GM18505 (cell line): ENCODE results near the gene RASAL1.
A peak's percentile ranks its signal among the peaks of the same experiment; 100 is the strongest.

Experiments used
- ATAC-seq: cut with Tn5 transposase; IDR thresholded peaks from one replicate; pipeline ENCODE4 v1.9.1; 2021; ENCODE audit not compliant: unreplicated experiment
- POLR2A ChIP-seq: IDR thresholded peaks from 4 replicates; pipeline ENCODE4 v1.6.1; 2011; ENCODE audit warnings: borderline replicate concordance; ENCODE audit not compliant: insufficient read depth, insufficient read length; ENCODE audit errors: extremely low read depth

RASAL1 gene, protein sequence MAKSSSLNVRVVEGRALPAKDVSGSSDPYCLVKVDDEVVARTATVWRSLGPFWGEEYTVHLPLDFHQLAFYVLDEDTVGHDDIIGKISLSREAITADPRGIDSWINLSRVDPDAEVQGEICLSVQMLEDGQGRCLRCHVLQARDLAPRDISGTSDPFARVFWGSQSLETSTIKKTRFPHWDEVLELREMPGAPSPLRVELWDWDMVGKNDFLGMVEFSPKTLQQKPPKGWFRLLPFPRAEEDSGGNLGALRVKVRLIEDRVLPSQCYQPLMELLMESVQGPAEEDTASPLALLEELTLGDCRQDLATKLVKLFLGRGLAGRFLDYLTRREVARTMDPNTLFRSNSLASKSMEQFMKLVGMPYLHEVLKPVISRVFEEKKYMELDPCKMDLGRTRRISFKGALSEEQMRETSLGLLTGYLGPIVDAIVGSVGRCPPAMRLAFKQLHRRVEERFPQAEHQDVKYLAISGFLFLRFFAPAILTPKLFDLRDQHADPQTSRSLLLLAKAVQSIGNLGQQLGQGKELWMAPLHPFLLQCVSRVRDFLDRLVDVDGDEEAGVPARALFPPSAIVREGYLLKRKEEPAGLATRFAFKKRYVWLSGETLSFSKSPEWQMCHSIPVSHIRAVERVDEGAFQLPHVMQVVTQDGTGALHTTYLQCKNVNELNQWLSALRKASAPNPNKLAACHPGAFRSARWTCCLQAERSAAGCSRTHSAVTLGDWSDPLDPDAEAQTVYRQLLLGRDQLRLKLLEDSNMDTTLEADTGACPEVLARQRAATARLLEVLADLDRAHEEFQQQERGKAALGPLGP

DNA sequence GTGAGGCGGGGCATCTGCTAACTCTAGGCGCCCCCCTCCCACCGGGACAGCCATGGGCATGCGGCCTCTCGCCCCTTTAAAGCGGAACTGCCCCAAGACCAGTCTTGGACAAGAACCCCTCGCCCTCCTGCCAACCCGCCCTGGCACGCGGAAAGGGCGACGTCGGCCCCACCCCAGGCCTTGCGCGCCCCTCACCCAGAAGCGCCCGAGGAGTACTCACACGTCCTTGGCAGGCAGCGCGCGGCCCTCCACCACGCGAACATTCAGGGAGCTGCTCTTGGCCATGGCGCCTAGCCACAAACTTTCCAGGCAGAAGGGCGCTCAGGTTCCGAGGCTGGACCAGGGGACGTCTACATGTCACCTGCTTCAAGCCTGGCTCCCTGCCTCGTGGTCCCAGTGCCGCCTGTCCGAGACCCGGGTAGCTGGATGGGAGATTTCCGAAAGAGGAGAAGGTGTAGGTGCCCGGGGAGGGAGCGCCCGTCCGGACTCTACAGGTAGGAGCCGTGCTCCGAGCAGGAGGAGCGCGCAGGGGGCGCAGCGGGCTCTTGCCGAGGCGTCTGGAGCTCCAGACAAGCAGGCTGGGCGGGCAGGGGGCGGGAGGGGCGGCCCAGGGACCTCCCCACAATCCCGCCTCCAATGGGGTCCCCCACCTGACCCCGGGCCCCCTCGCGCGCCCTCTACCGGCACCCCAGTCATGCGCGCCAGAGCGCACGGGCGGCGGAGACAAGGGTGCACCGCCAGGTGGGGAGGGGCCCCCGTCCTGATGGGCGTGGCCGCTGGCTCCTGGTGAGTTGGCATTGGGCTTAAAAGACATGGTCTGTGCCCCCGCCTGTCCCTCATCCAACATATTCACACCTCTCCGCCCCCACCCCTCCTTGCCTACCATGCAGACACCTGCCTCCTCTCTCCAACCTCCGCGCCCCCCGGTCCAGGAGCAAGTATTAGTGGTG is at the start of gene RASAL1:
Gene RASAL1 (minus strand): TSS at position 584 of the 950 bp plus-strand sequence. CDS start 299 bp downstream, at position 285.
- no peak for ATAC-seq
- no peak for TF ChIP-seq POLR2A

DNA sequence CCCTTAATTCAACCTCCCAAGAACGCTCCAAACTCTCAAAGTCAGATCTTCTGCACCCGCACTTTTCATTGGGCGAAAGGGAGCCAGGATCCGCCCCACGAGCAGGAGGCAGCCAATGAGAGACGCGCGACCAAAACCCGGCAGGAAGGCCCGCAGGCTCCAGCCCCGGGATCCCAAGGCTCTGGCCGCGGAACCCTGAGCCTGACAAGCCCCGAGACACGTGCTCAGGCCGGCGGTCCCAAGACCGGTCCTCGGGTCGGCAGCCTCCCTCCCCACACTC is 49.3 kb upstream of the RASAL1 start:
- no peak for TF ChIP-seq POLR2A

DNA sequence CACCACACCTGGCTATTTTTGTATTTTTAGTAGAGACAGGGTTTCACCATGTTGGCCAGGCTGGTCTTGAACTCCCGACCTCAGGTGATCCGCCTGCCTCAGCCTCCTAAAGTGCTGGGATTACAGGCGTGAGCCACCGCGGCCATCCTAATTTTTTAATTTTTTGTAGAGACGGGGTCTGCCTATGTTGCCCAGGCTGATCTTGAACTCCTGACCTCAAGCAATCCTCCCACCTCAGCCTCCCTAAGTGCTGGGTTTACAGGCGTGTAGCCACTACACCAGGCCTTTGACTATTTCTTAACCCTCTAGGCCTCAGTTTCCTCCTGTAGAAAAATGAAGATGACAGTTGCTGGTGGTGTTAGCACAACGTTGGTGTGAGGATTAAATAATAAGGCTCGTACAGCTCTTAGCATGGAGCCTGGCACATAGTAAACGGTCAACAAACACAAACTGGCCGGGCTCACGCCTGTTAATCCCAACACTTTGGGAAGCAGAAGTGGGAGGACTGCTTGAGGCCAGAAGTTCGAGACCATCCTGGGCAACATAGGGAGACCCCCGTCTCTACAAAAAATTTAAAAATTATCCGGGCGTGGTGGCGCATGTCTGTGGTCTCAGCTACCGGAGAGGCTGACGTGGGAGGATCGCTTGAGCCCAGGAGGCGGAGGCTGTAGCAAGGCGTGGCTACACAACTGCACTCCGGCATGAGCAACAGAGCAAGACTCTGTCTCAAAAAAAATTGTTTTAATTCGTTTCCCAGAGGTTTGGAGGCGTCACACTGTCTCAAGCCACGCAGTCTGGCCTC is 48.7 kb upstream of the RASAL1 start:
- peak; percentile 36 for ATAC-seq
- no peak for TF ChIP-seq POLR2A

More for the DNA sequence above, 49.3 kb upstream of the RASAL1 start:
- ATAC-seq = peak; percentile 72

GRCh38 chr12:113183030-113183589 is 47.5 kb upstream of the RASAL1 start:
- TF ChIP-seq POLR2A = no peak
- ATAC-seq = no peak

GRCh38 chr12:113181975-113182374 is 46.4 kb upstream of the RASAL1 start:
- no peak for ATAC-seq
- TF ChIP-seq POLR2A = no peak

- TF ChIP-seq POLR2A = no peak
- no peak for ATAC-seq
Observed at GRCh38 chr12:113180333-113180732, 44.8 kb upstream of the RASAL1 start.

DNA sequence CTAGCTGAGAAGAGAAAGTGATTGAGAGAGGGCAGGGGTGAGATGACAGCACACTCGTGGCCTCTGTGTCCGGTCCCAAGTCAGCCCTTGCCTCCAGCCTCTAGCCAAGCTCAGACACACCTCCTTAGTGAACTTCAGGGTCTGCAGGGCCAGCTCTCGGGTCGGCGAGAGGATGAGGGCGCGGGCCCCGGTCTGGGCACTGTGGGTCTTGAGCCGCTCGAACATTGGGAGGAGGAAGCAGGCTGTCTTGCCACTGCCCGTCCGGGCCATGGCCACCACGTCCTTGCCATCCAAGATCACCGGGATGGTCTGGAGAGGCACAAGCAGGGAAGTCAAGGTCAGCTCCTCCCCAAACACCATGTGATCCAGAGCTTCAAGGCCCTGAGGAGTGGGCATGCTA is 43.5 kb upstream of the RASAL1 start:
- TF ChIP-seq POLR2A = no peak
- ATAC-seq = no peak

GRCh38 chr12:113174461-113175384 is 39.2 kb upstream of the RASAL1 start:
- ATAC-seq = no peak
- no peak for TF ChIP-seq POLR2A

DNA sequence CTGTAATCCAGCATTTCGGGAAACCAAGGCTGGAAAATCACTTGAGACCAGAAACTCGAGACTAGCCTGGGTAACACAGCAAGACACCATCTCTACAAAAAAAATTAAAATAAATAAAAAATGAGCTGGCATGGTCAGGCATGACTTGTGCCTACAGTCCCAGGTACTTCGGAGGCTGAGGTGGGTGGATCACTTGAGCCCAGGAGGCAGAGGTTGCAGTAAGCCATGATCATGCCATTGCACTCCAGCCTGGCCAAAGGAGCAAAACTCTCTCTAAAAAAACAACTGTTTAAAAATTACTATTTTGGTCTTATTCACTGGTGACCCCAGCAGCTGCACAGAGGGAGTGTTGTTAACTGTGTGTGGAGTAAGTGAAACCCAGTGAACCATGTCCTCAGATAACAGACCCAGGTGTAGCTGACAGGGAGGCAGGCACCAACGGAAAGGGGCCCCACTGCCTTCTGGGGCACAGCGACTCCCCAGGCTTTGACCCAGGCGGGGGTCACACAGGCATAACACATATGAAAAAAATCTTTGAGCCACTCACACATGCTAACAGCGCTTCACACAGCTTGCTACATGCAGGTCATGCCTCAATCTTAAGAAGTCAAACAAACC is 37.6 kb upstream of the RASAL1 start:
- no peak for ATAC-seq
- TF ChIP-seq POLR2A = no peak

DNA sequence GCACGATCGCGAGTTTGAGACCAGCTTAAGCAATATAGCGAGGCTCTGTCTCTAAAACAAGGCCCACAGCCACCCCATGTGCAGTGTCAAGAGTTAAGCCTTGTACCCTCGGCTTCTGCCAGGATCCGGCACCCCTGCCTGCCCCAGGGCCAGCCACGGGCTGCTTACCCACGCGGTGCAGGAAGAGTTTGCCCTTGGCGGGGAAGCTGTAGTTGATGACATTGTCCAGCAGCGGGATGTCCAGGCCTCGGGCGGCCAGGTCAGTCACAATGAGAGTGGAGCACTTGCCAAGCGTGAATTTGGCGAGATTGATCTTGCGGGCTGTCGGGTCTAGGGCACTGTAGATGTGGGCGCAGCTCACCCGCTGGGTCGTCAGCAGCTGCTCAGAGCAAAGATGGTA is 36.6 kb upstream of the RASAL1 start:
- TF ChIP-seq POLR2A = no peak
- no peak for ATAC-seq

GRCh38 chr12:113171543-113171942 is 36.0 kb upstream of the RASAL1 start:
- no peak for TF ChIP-seq POLR2A
- no peak for ATAC-seq
